ENCODE results near the gene ATF6.

DNA sequence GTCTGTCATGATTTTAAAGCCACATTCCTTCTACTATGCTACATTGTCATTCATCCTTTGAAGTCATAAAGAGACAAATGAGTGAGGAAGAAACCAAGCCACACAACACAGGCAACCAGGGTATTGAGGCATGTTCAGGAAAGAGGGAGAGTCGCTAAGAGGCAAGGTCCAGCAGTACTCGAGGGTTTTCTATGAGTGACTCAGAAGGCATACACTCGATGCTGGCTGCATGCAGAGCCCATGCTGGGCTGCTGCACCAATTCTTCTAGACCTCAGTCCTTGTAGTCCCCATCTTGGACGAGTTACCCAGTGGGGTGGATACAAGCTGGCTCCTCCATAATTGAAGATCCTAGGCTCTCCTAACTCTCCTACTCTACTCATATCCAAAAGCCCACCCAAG, 199.9 kb downstream of the ATF6 start:
- TF ChIP-seq ZNF274 (IDR thresholded peaks at IDR 0.05; ENCODE audit: low read depth, low read length) (no peak), YY1 (IDR thresholded peaks at IDR 0.05; ENCODE audit: insufficient read depth, insufficient read length) (no peak), SUZ12 (IDR thresholded peaks at IDR 0.05; ENCODE audit: extremely low read depth, insufficient read depth, insufficient read length) (no peak)
